Right ventricle myocardium inferior (tissue), 1 donor: ENCODE results near the gene NCAM1. TPM values are rescaled to one million over a fixed set of nuclear protein-coding genes. Genes with fewer than 3 reads are reported as not detected.

Experiments
- ATAC-seq: fragments of 200-7000 bp; cut with Tn5 transposase; one replicate; pipeline ENCODE4 v1.9.1; 2020; ENCODE audit warnings: mild to moderate bottlenecking, moderate library complexity
- DNase-seq: peaks from one replicate; pipeline ENCODE4 v3.0.0; 2021; ENCODE audit errors: missing footprints
- intact Hi-C: fragments of 100-400 bp; cut with DNase I; formaldehyde crosslinking; loops from one replicate; pipeline ENCODE4 v1.11.0; 2022
- total RNA-seq: library from RNA; stranded (reverse); fragmentation: NEBNext Ultra II Directional; extraction: Animal tissue kit (Norgen Biotek cat#: 25700); gene quantifications from one replicate; pipeline ENCODE4 v1.2.1, GENCODE V29; 2021
- donor health status: DM: no; HTN: yes; CAD: no; lungs with severe emphysema.

NCAM1 gene
- total RNA-seq, 1 donor from 2014 or later: 250 TPM

DNA sequence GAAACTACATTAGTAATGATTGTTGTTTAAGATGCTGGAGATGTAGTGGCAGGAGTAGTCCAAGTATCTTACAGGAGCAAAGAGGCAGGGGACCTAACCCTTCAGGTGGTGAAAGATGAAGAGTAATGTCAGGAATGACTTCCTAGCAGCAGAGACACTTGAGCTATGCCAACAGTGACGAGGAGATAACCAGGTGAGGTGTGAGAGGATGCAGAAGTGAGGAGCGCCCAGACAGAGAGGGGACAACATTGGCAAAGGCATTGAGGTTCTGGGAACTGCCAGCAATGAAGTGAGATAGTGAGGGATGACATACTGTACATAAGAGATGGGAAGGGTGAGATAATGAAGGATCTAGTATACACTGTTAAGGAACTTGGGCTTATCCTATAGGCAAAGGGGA is 95.8 kb downstream of the NCAM1 start:
- intact Hi-C loops: no loop called here
- no peak for DNase-seq
- ATAC-seq: peak; percentile 50

DNA sequence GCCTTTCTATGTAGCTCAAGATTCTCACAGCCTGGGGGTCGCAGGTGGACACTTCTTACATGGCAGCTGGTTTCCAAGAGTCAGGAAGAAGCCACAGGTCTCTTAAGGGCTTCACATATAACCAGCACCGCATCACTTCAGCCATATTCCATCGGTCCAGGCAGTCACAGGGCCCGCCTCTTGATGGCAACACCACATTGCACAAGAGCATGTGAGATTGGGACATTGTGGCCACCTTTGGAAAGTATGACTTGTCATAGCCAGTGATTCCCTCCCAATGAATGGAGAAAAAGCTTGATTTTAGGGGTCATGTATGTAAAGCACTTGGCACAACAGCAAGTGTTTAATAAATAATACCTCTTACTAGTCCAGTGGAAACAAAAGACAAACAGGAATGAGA is 98.3 kb downstream of the NCAM1 start:
- no peak for ATAC-seq
- intact Hi-C loops: no loop called here
- no peak for DNase-seq

GRCh38 chr11:113065330-113065729 is 104.1 kb downstream of the NCAM1 start:
- ATAC-seq (no peak), DNase-seq (no peak)
- intact Hi-C loops: no loop called here

- ATAC-seq: no peak
- intact Hi-C loops: no loop called here
- no peak for DNase-seq
These were observed 111.1 kb downstream of the NCAM1 start for GRCh38 chr11:113072237-113072858.

DNA sequence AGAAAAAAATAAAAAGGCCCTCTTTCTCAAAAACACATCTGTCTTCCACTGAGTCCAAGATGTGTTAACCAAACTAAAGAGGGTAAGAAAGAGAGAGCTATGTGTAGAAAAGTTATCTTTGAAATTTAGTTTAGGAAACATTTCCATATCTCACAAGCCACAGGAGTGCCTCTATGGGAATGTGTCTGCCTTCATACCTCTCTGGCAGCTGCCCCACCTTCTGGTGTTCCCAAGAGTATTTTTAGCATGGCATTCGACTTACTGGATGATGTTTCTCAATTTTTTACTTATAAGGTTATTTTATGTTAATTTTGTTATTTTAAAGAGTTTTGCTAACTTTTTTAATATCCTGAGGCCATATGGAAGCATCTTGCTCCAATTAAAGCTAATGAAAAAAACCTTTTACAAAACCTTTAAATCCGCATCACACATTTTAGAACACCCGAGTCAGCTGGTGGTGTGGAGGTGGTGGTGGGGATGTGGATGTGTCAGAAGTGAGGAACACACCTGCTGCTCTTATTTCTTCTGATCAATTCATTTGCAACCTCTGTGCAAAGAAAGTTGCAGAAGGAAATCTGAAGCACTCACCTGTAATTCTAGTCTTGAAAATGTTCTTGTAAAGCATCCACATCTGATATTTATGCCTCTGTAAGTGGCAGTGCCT is 112.2 kb downstream of the NCAM1 start:
- no peak for DNase-seq

GRCh38 chr11:113075586-113076095 is 114.4 kb downstream of the NCAM1 start:
- intact Hi-C loops: no loop called here
- ATAC-seq (no peak), DNase-seq (no peak)

More for the DNA sequence above, 112.2 kb downstream of the NCAM1 start:
- no peak for ATAC-seq
- intact Hi-C loops: no loop called here

DNA sequence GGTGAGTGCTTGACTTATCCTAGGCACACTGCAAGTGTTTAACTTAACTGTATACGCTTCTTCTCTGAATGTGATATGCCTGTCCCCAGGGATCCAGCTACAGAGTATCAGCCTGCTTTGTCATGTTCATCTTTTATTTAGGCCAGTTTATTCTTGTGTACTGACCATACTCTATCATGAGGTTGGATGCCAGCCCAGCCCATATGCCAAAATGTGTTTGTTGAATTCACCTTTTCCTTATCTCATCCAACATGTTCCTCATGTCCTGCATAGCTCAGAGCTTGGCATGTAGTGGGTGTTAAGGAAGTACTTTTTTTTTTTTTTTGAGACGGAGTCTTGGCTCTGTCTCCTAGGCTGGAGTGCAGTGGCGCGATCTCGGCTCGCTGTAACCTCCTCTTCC is 116.2 kb downstream of the NCAM1 start:
- intact Hi-C loops: no loop called here
- ATAC-seq (peak; percentile 19), DNase-seq (no peak)

DNA sequence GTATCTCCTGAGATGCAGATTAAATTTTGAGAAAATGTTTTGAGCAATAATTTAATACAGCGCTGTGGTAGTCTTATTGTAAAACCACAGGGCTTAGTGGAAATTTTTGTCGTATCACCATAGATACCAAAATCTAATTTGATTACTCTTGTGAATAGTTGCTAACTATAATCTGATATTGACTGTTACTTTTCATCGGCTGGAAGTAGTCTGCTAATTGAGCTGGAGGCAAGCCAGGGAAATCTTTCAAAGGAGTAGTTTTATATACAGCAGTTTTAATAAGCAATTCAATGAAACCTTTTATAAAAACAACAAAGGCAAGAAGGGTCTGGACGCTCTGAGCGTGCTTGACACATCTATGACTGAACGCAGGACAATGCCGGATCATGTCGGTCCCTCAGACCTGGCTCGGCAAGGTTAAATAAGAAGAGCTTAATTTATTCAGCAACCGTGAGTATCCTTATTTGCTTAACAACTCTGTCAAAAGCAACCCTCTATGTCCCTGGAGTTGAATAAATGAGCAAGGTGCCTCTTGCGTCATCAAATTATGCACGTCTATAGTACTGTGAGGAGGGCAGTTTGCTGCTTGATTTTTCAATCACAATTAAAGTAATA is 121.2 kb downstream of the NCAM1 start:
- intact Hi-C loops: no loop called here

DNA sequence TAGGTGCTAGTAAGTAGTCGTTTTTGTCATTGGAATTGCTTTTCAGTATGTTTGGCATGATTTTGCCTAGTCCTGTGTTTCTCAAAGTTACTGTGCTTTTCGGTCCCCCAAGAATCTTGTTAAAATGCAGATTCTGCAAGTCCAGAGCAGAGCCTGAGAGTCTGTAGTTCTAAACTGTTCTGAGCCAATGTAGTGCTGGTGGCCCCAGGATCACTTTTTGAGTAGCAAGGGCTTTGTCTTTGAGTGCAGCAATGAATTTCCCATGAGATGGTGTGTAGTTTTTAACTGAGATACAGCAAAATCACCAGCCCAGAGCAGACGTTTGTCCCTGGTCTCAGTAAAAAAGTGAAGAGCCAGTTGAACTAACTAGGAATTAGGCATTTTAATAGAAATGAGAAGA is 122.4 kb downstream of the NCAM1 start:
- no peak for ATAC-seq
- intact Hi-C loops: no loop called here
- DNase-seq: no peak

More for the DNA sequence above, 121.2 kb downstream of the NCAM1 start:
- ATAC-seq (no peak), DNase-seq (no peak)

DNA sequence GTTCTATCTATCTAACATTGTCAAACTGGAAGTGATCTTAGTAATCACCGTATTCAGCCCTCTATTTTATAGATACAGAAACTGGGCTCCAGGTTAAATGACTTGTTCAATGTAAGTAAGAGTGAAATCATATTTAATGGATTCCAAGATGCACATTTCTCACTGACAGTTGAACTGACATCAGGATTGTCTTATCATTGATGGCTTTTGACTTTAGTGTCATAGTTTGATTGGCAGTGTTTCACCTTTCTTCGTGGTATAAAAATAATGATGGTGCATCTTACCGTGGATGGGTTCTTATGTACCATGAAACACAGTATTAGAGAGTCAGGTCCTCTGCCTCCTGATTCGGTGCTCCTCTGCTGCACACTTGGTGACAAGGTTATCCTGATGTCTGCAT is 123.1 kb downstream of the NCAM1 start:
- intact Hi-C loops: no loop called here
- ATAC-seq (no peak), DNase-seq (no peak)

DNA sequence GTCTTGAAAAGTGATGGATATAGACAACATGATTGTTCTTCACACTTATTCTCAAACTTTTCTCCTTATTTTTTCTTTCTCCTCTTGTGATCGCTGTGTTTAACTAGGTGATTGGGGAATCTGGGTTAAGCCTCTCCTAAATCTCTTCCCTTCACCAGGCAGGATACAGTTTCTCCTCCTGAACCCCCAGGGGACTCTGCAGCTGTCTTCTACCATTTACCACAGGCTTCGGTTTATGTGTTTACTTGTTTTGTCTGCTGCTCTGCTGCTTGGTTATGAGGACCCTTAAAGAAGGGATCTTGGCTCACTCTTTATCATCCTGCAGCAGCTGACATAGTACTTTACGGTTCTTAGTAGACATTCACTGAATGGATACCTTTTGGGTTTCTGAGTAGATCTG is 124.2 kb downstream of the NCAM1 start:
- ATAC-seq (no peak), DNase-seq (no peak)
- intact Hi-C loops: no loop called here

DNA sequence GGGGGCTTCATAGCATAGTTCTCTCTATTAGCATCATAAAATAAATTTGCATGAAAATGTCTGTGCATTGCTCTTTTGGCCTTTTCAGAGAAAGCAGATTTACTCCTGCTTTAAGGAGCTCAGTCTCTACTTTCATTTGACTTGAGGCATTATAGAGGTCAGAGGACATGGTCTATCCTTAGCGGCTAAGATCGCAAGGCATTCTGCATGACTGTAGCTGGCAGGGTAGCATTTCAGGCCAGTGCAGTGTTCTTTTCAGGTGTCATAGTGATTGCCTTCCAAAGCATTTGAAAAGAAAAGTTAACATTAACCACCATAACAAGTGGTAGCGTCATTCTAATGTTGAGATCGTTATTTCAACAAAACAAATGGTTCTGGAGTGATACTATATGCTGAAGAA is 126.5 kb downstream of the NCAM1 start:
- intact Hi-C loops: no loop called here
- DNase-seq: no peak
- no peak for ATAC-seq

DNA sequence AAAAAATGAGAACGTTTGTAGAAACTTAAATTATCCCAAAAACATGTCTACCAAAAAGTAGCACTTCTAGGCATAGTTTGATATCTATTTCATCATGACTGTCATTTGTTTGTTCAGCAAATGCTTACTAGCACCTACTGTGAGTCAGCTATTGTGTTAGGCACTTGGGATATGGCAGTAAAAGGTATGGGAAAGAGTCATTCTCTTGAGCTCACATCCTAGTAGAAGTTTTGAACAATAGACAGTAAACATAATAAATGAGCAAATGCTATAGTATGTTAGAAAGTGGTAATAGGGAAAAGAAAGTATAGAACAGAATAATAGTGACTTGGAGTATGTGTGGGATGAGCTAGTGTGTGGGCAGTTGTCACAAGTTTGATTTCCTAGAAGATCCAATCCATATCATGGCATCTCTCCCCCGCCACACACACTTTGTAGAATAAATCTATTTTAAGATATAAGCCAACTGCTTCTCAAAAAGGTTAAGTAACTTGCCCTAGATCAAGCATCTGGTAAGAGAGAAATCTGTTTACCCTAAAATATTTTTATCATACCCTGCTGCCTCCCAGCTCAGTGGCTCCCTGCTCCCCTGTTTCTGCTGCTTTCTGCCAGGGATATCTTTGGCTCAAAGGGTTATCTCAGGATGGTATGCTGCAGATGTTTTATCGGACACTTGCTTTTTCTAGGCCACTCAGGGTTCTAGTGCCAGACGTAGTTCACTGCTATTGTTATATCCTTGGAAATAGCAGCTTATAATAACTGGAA is 129.7 kb downstream of the NCAM1 start:
- DNase-seq (no peak), ATAC-seq (no peak)
- intact Hi-C loops: no loop called here

DNA sequence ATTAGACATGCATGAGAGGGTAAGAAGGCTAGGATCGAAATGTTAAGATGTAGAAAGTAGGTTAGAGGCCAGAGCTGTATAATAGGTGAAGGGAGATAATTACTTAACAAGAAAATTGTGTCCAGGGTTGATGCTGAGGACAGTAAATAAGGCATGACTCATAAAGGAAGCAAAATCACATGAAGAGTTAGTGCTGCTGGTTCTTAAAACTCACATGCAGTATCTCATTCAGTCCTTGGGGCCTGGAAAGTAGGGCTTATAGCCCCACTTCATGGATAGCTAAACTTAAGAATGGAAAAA is 130.2 kb downstream of the NCAM1 start:
- ATAC-seq: no peak
- intact Hi-C loops: no loop called here
- DNase-seq: no peak

DNA sequence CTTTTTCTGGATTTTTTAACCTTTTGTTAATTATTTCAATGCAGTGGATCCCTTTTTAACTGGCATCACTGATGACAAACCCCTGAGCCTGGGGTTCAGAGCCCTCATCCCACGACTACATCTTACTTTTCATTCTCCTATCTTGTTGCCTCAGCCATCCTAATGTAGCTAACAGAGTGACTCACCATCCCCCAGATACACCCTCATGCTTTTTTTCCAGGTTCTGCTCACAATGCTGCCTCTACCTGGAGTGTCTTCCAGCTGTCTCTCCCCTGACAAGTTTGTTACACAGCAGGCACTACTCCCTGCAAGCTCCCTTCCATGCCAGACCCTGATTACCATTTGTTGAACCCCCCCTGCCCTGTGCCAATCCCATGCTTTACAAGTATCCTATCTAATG is 135.4 kb downstream of the NCAM1 start:
- DNase-seq (no peak), ATAC-seq (no peak)
- intact Hi-C loops: no loop called here

GRCh38 chr11:113103932-113104690 is 142.9 kb downstream of the NCAM1 start:
- no peak for DNase-seq
- no peak for ATAC-seq
- intact Hi-C loops: loop anchor here (10.0 kb wide), 1 partner anchor 89 kb away; no protein-coding TSS in a partner anchor

DNA sequence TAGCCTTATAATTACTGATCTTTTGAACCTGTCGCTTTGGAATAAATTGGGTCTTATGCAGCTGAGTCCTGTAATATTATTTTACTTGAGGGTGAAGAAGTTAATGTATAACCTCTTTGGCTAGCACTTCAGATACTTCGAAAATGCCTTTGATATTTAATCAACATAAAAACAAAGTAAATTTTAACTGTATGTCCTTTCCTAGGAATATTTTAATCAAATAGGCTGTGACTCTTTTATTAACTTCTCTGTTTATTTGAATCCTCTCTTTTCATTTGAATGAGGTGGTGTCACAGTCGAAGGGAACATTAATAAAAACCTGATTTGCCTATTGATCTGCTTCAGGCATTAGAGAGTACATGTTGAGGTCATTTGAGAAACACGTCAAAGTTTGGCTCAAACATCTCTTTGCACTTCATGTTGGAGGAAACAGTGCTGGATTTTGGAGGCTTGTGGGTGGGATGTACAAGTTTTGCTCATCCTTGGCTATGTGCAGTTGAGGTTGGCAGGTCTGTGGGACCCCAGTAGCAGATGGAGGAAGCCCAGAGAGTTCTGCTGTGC is 143.6 kb downstream of the NCAM1 start:
- DNase-seq (no peak), ATAC-seq (peak; percentile 30)
- intact Hi-C loops: loop anchor here (10.0 kb wide), 1 partner anchor 90 kb away; no protein-coding TSS in a partner anchor

DNA sequence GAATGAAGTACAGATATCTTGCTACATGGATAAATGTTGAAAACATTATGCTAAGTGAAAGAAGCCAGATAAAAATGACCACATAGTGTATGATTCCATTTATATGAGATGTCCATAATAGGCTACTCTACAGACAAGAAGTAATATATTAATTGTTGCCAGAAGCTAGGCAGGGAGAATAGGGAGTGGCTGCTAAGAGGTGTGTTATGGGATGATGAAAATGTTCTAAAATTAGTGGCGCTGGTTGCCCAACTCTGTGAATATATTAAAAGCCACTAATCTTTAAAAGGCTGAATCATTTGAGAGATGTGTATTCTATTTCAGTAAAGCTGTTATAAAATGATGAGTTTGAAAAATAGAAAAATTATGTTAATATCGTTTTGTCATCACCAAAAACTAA is 144.4 kb downstream of the NCAM1 start:
- no peak for DNase-seq
- intact Hi-C loops: loop anchor here (10.0 kb wide), 1 partner anchor 91 kb away; no protein-coding TSS in a partner anchor
- peak; percentile 70 for ATAC-seq
